ENCODE measurements around the gene TAF6. TPM values are rescaled to one million over a fixed set of nuclear protein-coding genes. Genes with fewer than 3 reads are reported as not detected.
A peak's percentile ranks its signal among the peaks of the same experiment; 100 is the strongest.

Gene TAF6
- total RNA-seq (2014; rRNA removed; shearing (Covaris generic)), result 66.7 and 80.4 TPM in 2 replicates

GRCh38 chr7:100119072-100119969 is at the start of gene TAF6, which contains the start of gene CNPY4:
Gene TAF6, minus strand, starts transcription at chr7:100119358. Its CDS starts 5,149 bp downstream, at chr7:100114209.
Gene CNPY4, plus strand, starts transcription at chr7:100119634. Its CDS starts 111 bp downstream, at chr7:100119745.
- peak; percentile 95 for DNase-seq (ENCODE audit: low read depth)

- peak; percentile 54 for DNase-seq (ENCODE audit: low read depth)
Observed at GRCh38 chr7:100167912-100168323, 48.8 kb upstream of the TAF6 start.

DNA sequence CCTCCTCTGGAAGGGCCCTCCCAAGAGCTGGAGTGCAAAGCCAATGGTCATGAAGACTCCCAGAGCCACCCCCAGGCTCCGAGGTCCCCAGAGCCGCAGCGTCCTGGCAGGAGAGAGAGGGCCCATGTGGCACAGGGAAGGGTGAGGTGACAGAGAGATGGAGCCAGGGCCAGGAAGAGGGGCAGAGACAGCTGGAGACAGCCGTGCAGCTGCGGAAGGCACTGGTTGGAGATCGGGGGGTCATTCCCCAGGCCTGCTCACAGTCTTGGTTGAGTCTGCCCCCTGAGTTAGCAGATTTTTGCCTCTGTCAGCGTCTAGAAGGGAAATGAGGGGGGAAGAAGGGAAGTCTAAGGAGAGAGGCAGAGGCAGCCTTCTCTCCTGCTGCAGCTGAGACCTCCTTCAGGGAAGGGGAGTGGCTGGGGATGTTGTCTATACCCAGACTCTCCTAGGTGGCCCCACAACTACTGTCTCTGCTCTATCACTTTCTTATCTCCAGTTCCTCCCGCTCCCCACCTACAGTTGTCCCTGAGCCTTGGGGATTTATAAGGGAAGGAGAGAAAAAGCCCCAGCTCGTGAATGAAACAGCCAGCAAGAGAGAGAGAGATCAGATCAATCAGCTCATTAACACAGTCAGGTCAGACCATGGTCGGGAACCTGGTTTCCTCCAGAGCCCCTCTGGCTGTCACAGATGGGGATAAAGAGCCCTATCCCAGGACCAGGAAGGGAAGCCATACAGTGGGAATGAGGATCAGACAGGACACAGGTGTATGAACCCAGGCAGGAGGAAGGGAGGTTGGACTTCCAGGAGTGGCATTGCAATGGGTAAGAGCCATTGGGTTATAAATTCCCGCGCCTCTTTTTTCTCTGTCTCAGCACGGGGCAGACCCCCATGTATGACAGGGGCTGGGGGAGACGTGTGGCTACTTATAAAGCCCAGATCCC is 48.1 kb upstream of the TAF6 start:
- DNase-seq (ENCODE audit: low read depth), result no peak

DNA sequence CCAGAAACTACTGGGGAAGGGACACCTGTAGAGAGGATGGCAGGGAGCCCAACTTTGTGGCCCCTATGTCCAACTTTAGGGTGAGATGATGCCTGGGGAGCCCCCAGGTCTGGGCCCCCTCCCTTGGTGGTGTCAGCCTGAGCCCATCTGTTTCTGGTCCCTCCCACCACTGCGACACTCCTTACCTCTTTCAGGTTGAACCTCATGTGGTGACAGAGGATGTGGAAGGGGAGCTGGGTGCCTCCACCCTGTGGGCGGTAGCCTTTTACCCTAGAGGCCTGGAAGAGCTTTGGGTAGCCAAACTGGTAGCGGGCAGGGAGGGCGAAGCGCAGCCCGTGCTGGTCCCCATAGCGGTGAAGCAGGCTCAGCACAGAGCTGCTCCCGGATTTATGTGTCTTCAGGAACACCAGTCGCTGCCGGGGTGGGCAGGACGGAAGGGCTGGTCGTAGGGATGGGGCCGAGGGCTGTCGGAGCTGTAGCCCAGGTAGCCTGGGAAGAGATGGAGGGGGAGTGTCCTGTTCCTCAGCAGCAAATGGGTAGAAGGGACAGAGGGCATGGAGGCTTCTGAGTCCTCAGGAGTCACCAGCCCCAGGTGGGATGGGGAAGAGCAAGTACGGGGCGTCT is 47.3 kb upstream of the TAF6 start:
- no peak for DNase-seq (ENCODE audit: low read depth)

DNA sequence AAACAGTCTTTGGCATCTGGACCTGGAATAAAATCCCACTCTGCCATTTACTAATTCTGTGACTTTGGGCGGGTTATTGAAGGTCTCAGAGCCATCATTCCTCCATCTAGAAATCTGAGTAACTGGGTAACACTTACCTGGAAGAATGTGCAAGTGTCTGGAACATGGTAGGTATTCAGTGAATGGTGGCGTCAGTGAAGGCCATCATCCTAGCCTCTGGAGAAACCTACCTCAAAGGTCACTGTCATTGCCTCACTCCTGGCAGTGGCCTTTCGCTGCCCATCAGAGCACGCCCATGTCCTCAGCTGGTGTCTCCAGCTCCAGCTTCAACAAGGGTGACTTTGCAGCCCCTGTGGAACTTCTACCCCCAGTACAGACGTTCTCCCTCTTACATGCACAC is 44.7 kb upstream of the TAF6 start:
- DNase-seq (ENCODE audit: low read depth), result no peak

GRCh38 chr7:100163006-100163531 is 43.9 kb upstream of the TAF6 start:
- DNase-seq (ENCODE audit: low read depth), result no peak

DNA sequence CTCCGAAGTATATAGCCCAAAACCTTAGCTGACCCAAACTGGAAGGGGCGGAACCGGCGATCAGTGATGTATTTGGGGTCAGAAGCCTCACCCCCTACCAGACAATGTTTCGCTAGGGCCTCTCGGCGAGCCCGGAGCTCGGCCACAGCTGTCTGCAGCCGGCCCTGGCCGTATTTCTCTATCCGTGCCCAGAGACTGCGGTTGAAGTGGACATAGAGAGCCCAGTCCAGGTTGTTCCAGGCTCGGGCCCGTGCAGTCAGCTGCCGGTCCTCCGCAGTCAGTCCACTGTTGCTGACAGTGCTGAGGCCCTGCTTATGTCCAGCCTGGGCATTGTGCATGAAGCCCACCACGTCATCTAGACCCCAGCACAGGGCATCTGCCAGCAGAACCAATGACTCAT is 40.9 kb upstream of the TAF6 start:
- DNase-seq (ENCODE audit: low read depth), result no peak

DNA sequence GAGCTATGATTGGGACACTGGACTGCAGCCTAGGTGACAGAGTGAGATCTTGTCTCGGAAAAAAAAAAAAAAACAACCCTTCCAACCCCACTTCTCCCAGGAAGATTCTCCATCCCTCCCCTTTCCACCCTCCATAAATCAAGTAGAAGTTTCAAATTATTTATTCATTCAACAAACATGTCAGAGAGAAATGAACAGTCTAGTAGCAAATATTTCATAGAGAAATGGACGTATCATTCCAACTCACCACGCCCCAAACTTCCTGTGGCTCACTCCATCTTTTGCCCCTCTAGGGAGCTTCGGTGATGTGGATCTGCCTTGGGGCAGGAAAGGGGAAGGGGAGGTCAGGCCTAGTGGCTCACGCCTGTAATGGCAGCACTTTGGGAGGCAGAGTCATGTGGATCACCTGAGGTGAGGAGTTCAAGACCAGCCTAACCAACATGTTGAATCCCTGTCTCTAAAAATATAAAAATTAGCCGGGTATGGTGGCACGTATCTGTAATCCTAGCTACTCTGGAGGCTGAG is 40.0 kb upstream of the TAF6 start:
- peak; percentile 34 for DNase-seq (ENCODE audit: low read depth)

DNA sequence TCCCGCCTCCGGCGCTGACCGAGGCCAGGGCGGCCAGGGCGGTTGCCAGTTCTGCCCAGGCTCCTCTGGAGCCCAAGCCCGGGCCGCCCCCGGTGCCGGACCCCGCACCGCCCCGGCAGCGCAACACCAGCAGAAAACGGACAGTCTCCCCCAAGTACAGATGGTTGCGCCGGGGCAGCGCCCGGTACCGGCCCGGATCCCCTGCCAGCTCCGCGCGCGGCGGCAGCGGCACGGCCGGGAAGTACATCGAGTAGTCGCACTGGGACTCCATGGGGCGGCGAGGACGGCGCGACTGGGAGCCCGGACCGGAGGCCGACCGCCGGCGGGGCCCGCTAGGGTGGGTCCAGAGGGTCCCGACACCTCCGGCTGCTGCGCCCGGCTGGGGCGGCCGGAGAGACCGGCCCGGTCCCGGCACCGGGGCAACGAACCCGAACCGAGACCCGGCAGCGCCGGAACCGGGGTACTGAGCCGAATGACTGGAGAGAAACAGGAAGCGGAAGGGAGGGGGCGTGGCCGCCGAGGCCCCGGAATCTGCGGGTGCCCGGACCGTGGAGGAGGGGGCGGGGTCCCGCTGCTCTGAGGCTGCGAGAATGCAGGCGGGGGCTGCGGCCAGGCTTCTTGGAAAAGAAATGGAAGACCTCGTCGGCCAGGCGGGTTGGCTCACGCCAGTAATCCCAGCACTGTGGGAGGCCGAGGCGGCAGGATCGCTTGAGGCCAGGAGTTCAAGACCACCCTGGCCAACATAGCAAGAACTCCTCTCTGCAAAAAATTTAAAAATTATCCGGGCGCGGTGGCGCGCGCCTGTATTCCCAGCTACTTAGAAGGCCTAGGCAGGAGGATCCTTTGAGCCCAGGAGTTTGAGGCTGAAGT is 39.3 kb upstream of the TAF6 start, which contains the start of gene TRAPPC14:
TRAPPC14 (minus strand) TSS at position 495 of the 870 bp plus-strand sequence; CDS start at position 271, 224 bp downstream.
- DNase-seq (ENCODE audit: low read depth), result peak; percentile 84

- peak; percentile 54 for DNase-seq (ENCODE audit: low read depth)
Observed at GRCh38 chr7:100157334-100158228, 38.4 kb upstream of the TAF6 start.

DNA sequence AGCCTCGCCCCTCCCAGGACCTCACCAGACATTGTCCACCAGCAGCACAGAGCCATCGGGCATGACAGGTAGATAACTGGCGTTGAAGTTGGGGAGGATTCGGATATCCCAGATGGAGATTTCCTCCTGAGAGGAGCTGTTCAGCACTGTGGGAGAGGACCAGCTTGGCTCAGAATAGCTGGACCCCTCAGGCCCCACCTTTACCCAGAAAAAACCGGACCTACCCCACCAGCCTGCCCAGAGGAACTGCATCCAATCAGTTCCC is 37.8 kb upstream of the TAF6 start:
- no peak for DNase-seq (ENCODE audit: low read depth)

- DNase-seq (ENCODE audit: low read depth), result no peak
Observed at GRCh38 chr7:100156331-100157068, 37.3 kb upstream of the TAF6 start.

GRCh38 chr7:100155553-100156317 is 36.6 kb upstream of the TAF6 start:
- DNase-seq (ENCODE audit: low read depth), result no peak

DNA sequence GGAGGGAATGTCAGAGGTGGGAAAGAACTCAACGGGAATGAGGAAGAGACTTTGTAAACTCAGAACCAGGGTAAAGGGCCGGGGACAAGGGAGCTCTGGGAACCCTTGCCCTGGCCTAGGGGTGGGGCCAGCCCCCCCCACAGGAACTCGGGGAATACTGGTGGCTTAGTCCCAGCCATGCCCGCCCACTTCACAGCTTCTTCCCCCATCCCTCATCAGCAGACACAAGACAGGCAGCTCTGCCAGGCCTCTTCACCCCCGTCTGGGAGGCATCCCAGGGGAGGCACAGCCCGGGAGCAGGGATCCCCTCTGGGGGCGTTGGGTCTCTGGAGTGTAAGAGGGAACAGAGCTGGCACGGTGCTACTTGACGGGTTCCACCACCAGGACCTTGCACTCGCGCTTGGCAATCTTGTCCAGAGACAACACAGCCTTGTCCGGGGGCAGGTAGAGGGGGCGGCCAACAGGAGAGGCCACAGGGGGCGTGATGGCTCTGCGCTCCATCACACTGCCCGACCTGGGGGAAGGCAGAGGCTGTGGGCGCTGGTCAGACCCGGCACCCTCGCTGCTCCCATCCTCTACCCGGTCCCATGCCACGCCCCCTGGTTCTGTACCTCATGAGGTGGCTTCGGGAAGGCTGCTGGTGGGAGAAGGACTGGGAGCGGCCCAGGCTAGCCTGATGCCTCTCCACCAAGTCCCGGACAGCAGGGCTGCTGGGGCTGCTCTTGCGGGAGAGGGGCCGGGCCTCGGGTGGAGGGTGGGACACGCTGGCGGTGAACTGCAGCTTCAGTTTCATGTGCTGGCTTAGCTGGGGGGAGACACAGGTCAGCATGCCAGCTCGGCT is 35.7 kb upstream of the TAF6 start:
- DNase-seq (ENCODE audit: low read depth), result no peak

DNA sequence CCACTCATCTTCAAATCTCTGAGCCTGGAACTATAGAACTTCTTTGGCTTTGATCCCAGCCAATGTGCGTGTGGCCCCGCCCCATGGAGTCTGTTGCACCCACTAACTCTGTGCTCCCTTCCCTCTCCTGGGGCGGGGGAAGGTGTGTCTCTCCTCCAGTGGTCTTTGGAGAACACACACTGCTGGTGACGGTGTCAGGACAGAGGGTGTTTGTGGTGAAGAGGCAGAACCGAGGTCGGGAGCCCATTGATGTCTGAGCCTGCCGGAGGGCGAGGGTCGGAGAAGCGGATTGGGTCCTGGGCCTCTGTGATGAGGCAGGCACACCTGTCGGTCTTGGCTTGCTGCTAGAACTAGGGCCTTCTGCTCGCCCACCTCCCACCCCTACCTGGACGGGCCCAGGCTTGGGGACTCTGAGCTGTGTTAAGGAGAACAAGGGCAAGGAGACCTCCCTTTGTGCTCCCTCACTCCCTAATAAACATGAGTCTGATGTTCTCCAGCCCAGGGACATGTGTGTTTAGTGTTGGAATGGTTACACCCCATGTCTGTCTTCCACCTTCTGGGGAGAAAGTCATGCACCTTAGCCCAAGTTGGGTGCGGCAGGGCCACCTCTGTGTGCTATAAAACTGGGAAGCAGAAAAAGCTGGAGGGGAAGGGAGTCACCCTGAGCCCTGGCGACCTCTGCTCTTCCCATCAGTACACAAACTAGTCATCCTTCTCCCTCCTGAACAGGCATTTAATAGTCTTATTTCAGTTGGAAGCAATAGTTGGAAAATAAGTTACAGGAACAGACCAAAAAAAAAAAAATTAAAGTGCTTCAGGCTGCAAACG is 34.8 kb upstream of the TAF6 start:
- DNase-seq (ENCODE audit: low read depth), result no peak
